ENCODE data around the gene RASAL1.

The RASAL1 gene

DNA sequence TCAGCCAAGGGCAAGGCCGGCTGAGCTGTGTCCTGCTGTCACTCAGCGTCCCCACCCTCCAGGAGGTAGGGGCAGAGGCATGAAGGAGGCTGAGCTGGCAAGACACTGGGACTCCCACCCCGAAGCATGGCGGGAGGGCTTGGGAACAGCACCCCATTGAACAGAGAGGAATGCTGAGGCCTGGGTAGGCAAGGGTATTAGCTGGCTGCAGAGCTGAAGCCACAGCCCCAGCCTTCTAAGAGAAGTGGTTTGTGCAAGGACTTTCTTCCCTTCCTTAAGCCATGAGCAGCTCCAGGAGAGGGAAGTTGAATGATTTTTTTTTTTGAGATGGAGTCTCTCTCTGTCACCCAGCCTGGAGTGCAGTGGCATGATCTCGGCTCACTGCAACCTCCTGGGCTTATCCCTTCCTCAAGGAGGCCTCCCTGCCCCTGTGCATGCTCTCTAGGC, 7.3 kb upstream of the RASAL1 start:
- TF ChIP-seq FOXP2 (optimal IDR thresholded peaks at IDR 0.05; ENCODE audit: borderline replicate concordance, extremely low read depth, extremely low read length, insufficient read depth) (no peak), POLR2AphosphoS5 (IDR thresholded peaks at IDR 0.05; ENCODE audit: low read depth, low read length) (no peak)
- TF ChIP-seq, protein P1, sequence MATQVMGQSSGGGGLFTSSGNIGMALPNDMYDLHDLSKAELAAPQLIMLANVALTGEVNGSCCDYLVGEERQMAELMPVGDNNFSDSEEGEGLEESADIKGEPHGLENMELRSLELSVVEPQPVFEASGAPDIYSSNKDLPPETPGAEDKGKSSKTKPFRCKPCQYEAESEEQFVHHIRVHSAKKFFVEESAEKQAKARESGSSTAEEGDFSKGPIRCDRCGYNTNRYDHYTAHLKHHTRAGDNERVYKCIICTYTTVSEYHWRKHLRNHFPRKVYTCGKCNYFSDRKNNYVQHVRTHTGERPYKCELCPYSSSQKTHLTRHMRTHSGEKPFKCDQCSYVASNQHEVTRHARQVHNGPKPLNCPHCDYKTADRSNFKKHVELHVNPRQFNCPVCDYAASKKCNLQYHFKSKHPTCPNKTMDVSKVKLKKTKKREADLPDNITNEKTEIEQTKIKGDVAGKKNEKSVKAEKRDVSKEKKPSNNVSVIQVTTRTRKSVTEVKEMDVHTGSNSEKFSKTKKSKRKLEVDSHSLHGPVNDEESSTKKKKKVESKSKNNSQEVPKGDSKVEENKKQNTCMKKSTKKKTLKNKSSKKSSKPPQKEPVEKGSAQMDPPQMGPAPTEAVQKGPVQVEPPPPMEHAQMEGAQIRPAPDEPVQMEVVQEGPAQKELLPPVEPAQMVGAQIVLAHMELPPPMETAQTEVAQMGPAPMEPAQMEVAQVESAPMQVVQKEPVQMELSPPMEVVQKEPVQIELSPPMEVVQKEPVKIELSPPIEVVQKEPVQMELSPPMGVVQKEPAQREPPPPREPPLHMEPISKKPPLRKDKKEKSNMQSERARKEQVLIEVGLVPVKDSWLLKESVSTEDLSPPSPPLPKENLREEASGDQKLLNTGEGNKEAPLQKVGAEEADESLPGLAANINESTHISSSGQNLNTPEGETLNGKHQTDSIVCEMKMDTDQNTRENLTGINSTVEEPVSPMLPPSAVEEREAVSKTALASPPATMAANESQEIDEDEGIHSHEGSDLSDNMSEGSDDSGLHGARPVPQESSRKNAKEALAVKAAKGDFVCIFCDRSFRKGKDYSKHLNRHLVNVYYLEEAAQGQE (IDR thresholded peaks at IDR 0.05; ENCODE audit: insufficient read depth in 1 of 2, low read depth in 2 of 2, low read length in 2 of 2), result no peak

DNA sequence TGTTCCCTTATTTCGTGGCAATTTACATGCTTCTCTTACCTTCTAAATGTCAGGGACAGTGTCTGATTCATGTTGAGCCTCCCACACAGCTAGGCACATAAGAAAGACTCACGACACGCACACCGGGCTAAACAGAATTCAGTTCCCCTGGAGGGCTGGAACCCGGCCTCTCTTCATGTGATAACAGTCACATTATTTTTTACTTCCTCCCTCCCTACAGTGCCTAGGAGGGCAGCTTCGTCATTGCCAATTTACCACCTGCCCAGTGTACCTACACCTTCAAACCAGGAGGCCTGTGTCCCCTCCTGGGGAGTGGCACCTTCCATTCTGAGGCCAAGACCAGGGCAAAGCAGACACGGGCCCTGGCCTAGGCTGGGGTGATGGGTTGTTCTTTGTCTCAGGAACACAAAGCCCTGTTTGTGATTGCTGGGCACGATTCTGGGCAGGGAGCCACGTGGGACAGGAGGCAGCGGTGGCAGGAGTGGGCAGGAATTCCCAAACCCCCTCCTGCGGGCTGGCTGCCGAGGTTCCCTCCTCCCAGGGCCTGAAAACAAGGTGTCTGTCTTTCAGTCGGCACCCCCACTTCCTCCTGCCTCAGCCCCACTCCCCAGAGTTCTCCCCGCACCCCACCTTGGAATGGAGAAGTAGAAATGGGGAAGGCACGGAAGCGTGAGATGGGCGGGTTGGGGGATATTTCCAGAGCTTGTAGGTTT, 6.8 kb upstream of the RASAL1 start:
- TF ChIP-seq SIN3A (IDR thresholded peaks at IDR 0.05; ENCODE audit: borderline replicate concordance, insufficient read depth, low read length) (no peak), TAF1 (IDR thresholded peaks at IDR 0.05; ENCODE audit: borderline replicate concordance, insufficient read depth, low read length) (no peak), FOXP2 (optimal IDR thresholded peaks at IDR 0.05; ENCODE audit: borderline replicate concordance, extremely low read depth, extremely low read length, insufficient read depth) (no peak), POLR2AphosphoS5 (IDR thresholded peaks at IDR 0.05; ENCODE audit: low read depth, low read length) (no peak)
- TF ChIP-seq, protein P1 (IDR thresholded peaks at IDR 0.05; ENCODE audit: insufficient read depth in 1 of 2, low read depth in 2 of 2, low read length in 2 of 2), result no peak

DNA sequence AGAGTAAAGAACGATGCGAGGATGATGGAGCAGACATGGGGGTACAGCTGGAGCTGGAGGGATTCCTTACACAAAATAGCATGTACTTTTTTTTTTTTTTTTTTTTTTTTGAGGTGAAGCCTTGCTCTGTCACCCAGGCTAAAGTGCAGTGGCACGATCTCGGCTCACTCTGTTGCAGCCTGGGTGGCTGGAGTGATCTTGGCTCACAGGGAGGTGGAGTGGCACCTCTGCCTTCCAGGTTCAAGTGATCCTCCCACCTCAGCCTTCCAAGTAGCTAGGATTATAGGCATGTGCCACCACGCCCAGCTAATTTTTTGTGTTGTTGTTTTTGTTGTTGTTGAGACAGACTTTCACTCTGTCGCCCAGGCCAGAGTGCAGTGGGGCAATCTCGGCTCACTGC, 5.1 kb upstream of the RASAL1 start:
- TF ChIP-seq SIN3A (IDR thresholded peaks at IDR 0.05; ENCODE audit: borderline replicate concordance, insufficient read depth, low read length), result no peak
- TF ChIP-seq TAF1 (IDR thresholded peaks at IDR 0.05; ENCODE audit: borderline replicate concordance, insufficient read depth, low read length), result no peak
- TF ChIP-seq, protein P1 (IDR thresholded peaks at IDR 0.05; ENCODE audit: insufficient read depth in 1 of 2, low read depth in 2 of 2, low read length in 2 of 2), result no peak
- TF ChIP-seq POLR2AphosphoS5 (IDR thresholded peaks at IDR 0.05; ENCODE audit: low read depth, low read length), result no peak
- no peak for TF ChIP-seq FOXP2 (optimal IDR thresholded peaks at IDR 0.05; ENCODE audit: borderline replicate concordance, extremely low read depth, extremely low read length, insufficient read depth)

DNA sequence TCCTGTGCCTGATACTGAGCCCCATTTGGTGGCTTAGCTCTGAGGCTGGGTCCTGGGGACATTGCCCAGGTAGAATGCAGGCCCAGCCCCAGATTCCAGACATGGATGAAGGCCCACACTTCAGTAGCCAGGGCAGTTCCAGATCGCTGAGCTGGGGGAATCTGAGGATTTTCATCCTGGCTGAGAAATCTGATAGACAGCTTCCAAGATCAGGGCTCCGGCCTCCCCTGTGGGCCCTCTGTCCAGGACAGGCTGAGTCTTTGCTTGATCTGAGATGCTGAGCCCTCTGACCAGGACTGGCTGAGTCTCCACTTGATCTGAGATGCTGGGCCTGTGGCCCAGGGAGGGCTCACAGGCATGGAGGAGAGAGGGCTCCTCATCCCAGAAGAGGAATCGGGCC, 3.3 kb upstream of the RASAL1 start:
- TF ChIP-seq, protein P1 (IDR thresholded peaks at IDR 0.05; ENCODE audit: insufficient read depth in 1 of 2, low read depth in 2 of 2, low read length in 2 of 2), result no peak
- TF ChIP-seq TAF1 (IDR thresholded peaks at IDR 0.05; ENCODE audit: borderline replicate concordance, insufficient read depth, low read length), result no peak
- no peak for TF ChIP-seq SIN3A (IDR thresholded peaks at IDR 0.05; ENCODE audit: borderline replicate concordance, insufficient read depth, low read length)
- no peak for TF ChIP-seq FOXP2 (optimal IDR thresholded peaks at IDR 0.05; ENCODE audit: borderline replicate concordance, extremely low read depth, extremely low read length, insufficient read depth)
- TF ChIP-seq POLR2AphosphoS5 (IDR thresholded peaks at IDR 0.05; ENCODE audit: low read depth, low read length), result no peak

Data from PFSK-1 (cell line).